ENCODE data around the gene GNGT2.

GRCh38 chr17:49258394-49258793 is 48.0 kb upstream of the GNGT2 start:
- TF ChIP-seq, protein P1, sequence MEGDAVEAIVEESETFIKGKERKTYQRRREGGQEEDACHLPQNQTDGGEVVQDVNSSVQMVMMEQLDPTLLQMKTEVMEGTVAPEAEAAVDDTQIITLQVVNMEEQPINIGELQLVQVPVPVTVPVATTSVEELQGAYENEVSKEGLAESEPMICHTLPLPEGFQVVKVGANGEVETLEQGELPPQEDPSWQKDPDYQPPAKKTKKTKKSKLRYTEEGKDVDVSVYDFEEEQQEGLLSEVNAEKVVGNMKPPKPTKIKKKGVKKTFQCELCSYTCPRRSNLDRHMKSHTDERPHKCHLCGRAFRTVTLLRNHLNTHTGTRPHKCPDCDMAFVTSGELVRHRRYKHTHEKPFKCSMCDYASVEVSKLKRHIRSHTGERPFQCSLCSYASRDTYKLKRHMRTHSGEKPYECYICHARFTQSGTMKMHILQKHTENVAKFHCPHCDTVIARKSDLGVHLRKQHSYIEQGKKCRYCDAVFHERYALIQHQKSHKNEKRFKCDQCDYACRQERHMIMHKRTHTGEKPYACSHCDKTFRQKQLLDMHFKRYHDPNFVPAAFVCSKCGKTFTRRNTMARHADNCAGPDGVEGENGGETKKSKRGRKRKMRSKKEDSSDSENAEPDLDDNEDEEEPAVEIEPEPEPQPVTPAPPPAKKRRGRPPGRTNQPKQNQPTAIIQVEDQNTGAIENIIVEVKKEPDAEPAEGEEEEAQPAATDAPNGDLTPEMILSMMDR (IDR thresholded peaks at IDR 0.05; ENCODE audit: poor library complexity, severe bottlenecking), result no peak
- TF ChIP-seq POLR2AphosphoS5 (IDR thresholded peaks at IDR 0.05), result no peak

Measured in neural cell (in vitro differentiated cells).